NOMO-1 treated with dmso at 0.1 percent for 144 hours (cell line): ENCODE results near the gene UPF1.
"Not testable (repeated sequence)": the region's sequence is repeated elsewhere in the genome, so short reads cannot be mapped to it uniquely, and the experiment has no call there.

ENCODE experiments used
- DNase-seq: peaks from one replicate; lab custom pipeline; 2025; ENCODE audit not compliant: unreplicated experiment; lab: John Stamatoyannopoulos, UW

UPF1 gene

GRCh38 chr19:18798384-18799352, 33.1 kb upstream of the UPF1 start:
- no peak for DNase-seq

- DNase-seq: no peak
Measured at GRCh38 chr19:18799389-18799970, 32.3 kb upstream of the UPF1 start.

GRCh38 chr19:18800079-18800478, 31.7 kb upstream of the UPF1 start:
- DNase-seq: no peak

- DNase-seq: no peak
Measured at GRCh38 chr19:18800636-18801035, 31.1 kb upstream of the UPF1 start.

- DNase-seq: no peak
Measured at GRCh38 chr19:18802354-18802753, 29.4 kb upstream of the UPF1 start.

- DNase-seq: no peak
Measured at GRCh38 chr19:18803550-18804138, 28.1 kb upstream of the UPF1 start.

- no peak for DNase-seq
Measured at GRCh38 chr19:18804139-18804601, 27.6 kb upstream of the UPF1 start.

GRCh38 chr19:18804643-18805042, 27.1 kb upstream of the UPF1 start:
- DNase-seq: no peak

GRCh38 chr19:18807861-18808331, 23.9 kb upstream of the UPF1 start:
- no peak for DNase-seq

- peak; percentile 47 for DNase-seq
Measured at GRCh38 chr19:18809149-18809868, 22.4 kb upstream of the UPF1 start.

- not testable (repeated sequence) for DNase-seq
Measured at GRCh38 chr19:18811638-18812037, 20.1 kb upstream of the UPF1 start.

GRCh38 chr19:18814063-18814462, 17.7 kb upstream of the UPF1 start:
- no peak for DNase-seq

GRCh38 chr19:18815673-18816072, 16.1 kb upstream of the UPF1 start:
- no peak for DNase-seq

- not testable (repeated sequence) for DNase-seq
Measured at GRCh38 chr19:18816645-18817044, 15.1 kb upstream of the UPF1 start.

- DNase-seq: no peak
Measured at GRCh38 chr19:18817574-18817973, 14.2 kb upstream of the UPF1 start.

- DNase-seq: no peak
Measured at GRCh38 chr19:18828786-18829185, 3.0 kb upstream of the UPF1 start.

GRCh38 chr19:18830488-18830887, 1.3 kb upstream of the UPF1 start:
- no peak for DNase-seq

- no peak for DNase-seq
Measured at GRCh38 chr19:18832306-18833140, 764 bp downstream of the UPF1 start.

GRCh38 chr19:18833141-18833476, 1.4 kb downstream of the UPF1 start:
- DNase-seq: no peak
